Endodermal cell (in vitro differentiated cells): ENCODE results near the gene GADL1. TPM values are rescaled to one million over a fixed set of nuclear protein-coding genes. Genes with fewer than 3 reads are reported as not detected.

ENCODE experiments used
- DNase-seq: peaks from one replicate; pipeline ENCODE4 v3.0.0-alpha.2; 2017
- H3K27ac ChIP-seq: 2 replicates; pipeline ENCODE4 v1.5.1; 2013; ENCODE audit warnings: mild to moderate bottlenecking, low read depth, low read length, moderate library complexity
- H3K27me3 ChIP-seq: 2 replicates; pipeline ENCODE4 v1.6.1; 2013; ENCODE audit warnings: mild to moderate bottlenecking, low read length, moderate library complexity; ENCODE audit not compliant: insufficient read depth, control insufficient read depth, poor library complexity, severe bottlenecking
- H3K36me3 ChIP-seq: 2 replicates; pipeline ENCODE4 v1.7.0; 2013; ENCODE audit warnings: mild to moderate bottlenecking, low read length, moderate library complexity; ENCODE audit not compliant: control insufficient read depth, insufficient read depth
- H3K4me1 ChIP-seq: one replicate; pipeline ENCODE4 v1.7.0; 2013; ENCODE audit warnings: low read length; ENCODE audit not compliant: control insufficient read depth, insufficient read depth
- H3K4me3 ChIP-seq: 2 replicates; pipeline ENCODE4 v1.5.1; 2013; ENCODE audit warnings: mild to moderate bottlenecking, low read length, moderate library complexity
- H3K9ac ChIP-seq: 2 replicates; pipeline ENCODE4 v1.6.1; 2013; ENCODE audit warnings: mild to moderate bottlenecking, low read length, moderate library complexity; ENCODE audit not compliant: poor library complexity, severe bottlenecking; ENCODE audit errors: extremely low read depth
- H3K9me3 ChIP-seq: 2 replicates; pipeline ENCODE4 v1.6.1; 2013; ENCODE audit warnings: mild to moderate bottlenecking, low read length, moderate library complexity; ENCODE audit not compliant: control insufficient read depth
- H3K27ac Mint-ChIP-seq: 2 replicates; pipeline ENCODE4 v1.8.0; 2020; ENCODE audit warnings: mixed read lengths
- H3K27me3 Mint-ChIP-seq: 2 replicates; pipeline ENCODE4 v1.8.0; 2021; ENCODE audit warnings: mild to moderate bottlenecking, mixed read lengths; ENCODE audit not compliant: insufficient read depth
- H3K36me3 Mint-ChIP-seq: 2 replicates; pipeline ENCODE4 v1.8.0; 2020; ENCODE audit warnings: low read depth, mixed read lengths
- H3K4me1 Mint-ChIP-seq: 2 replicates; pipeline ENCODE4 v1.8.0; 2020; ENCODE audit warnings: mixed read lengths
- H3K4me3 Mint-ChIP-seq: 2 replicates; pipeline ENCODE4 v1.8.0; 2020; ENCODE audit warnings: mild to moderate bottlenecking, moderate library complexity, mixed read lengths
- H3K9me3 Mint-ChIP-seq: 2 replicates; pipeline ENCODE4 v1.8.0; 2020; ENCODE audit warnings: mild to moderate bottlenecking, mixed read lengths
- CTCF ChIP-seq: fragments of 200-600 bp; sonication (generic); conservative IDR thresholded peaks from 2 replicates; pipeline ENCODE4 v1.5.0; 2021; ENCODE audit warnings: antibody characterized with exemption, mild to moderate bottlenecking
- WGBS, 2 experiments: methylation state at CpG; one replicate each; pipeline versions ENCODE4 v1.1.5 to v1.1.7; 2013; ENCODE audit warnings: missing lambda C conversion rate in 2 of 2, mixed read lengths in 1 of 2; ENCODE audit not compliant: insufficient coverage in 1 of 2, insufficient read length in 1 of 2; 5-methylcytosine and 5-hydroxymethylcytosine counted together
- total RNA-seq, 2 donors: library from RNA; stranded (reverse); fragmentation: NEBNext Ultra II Directional in 1 of 2; extraction: Animal tissue kit (Norgen Biotek cat#: 25700) in 1 of 2; gene quantifications; 2 replicates in 1 of 2; 3 replicates in 1 of 2; pipeline ENCODE4 v1.2.1, GENCODE V29; 2021

The GADL1 gene
- total RNA-seq, 2 donors from 2014 or later, result 0.11 TPM; not detected in 1

- H3K9ac ChIP-seq, result no peak overlapping the region
- no peaks in the 10 kb centered on the region for H3K27me3 Mint-ChIP-seq
- no peak overlapping the region for H3K4me3 ChIP-seq
- no peak overlapping the region for H3K27ac Mint-ChIP-seq
- 80 to 90% methylated on average over 2 to 3 of the region's 3 CpGs for WGBS, 2 experiments
- H3K9me3 ChIP-seq, result no peaks in the 10 kb centered on the region
- no peak for DNase-seq
- H3K27ac ChIP-seq, result no peak overlapping the region
- no peaks in the 10 kb centered on the region for H3K36me3 ChIP-seq
- no peaks in the 10 kb centered on the region for H3K27me3 ChIP-seq
- H3K4me1 Mint-ChIP-seq, result peaks cover 5% of the 10 kb centered on the region
- H3K4me3 Mint-ChIP-seq, result no peak overlapping the region
- no peaks in the 10 kb centered on the region for H3K4me1 ChIP-seq
- no peaks in the 10 kb centered on the region for H3K9me3 Mint-ChIP-seq
- TF ChIP-seq CTCF, result no peak
- no peaks in the 10 kb centered on the region for H3K36me3 Mint-ChIP-seq
Observed at GRCh38 chr3:30770387-30770786, 124.1 kb downstream of the GADL1 start.

- H3K36me3 Mint-ChIP-seq, result no peaks in the 10 kb centered on the region
- no peaks in the 10 kb centered on the region for H3K27me3 Mint-ChIP-seq
- peaks cover 5% of the 10 kb centered on the region for H3K4me1 Mint-ChIP-seq
- Histone ChIP-seq H3K27me3 (no peaks in the 10 kb centered on the region), H3K4me1 (no peaks in the 10 kb centered on the region), H3K27ac (no peak overlapping the region), H3K9me3 (no peaks in the 10 kb centered on the region), H3K9ac (no peak overlapping the region), H3K4me3 (no peak overlapping the region), H3K36me3 (no peaks in the 10 kb centered on the region)
- no peak overlapping the region for H3K27ac Mint-ChIP-seq
- DNase-seq, result peak; percentile 92
- TF ChIP-seq CTCF, result peak; percentile 91
- H3K9me3 Mint-ChIP-seq, result no peaks in the 10 kb centered on the region
- WGBS, 2 experiments, result 61 to 66% methylated on average over 6 to 9 of the region's 9 CpGs
- no peak overlapping the region for H3K4me3 Mint-ChIP-seq
Observed at GRCh38 chr3:30768703-30769550, 125.5 kb downstream of the GADL1 start.

GRCh38 chr3:30768046-30768445 lies 126.4 kb downstream of the GADL1 start:
- H3K36me3 ChIP-seq, result no peaks in the 10 kb centered on the region
- WGBS, 2 experiments, result 81 to 86% methylated on average over 1 of the region's 1 CpG
- no peak overlapping the region for H3K27ac ChIP-seq
- H3K27me3 Mint-ChIP-seq, result no peaks in the 10 kb centered on the region
- TF ChIP-seq CTCF, result no peak
- peaks cover 5% of the 10 kb centered on the region for H3K4me1 Mint-ChIP-seq
- no peak for DNase-seq
- H3K9me3 ChIP-seq, result no peaks in the 10 kb centered on the region
- no peaks in the 10 kb centered on the region for H3K27me3 ChIP-seq
- H3K4me1 ChIP-seq, result no peaks in the 10 kb centered on the region
- H3K36me3 Mint-ChIP-seq, result no peaks in the 10 kb centered on the region
- H3K9me3 Mint-ChIP-seq, result no peaks in the 10 kb centered on the region
- H3K4me3 Mint-ChIP-seq, result no peak overlapping the region
- no peak overlapping the region for H3K9ac ChIP-seq
- no peak overlapping the region for H3K27ac Mint-ChIP-seq
- no peak overlapping the region for H3K4me3 ChIP-seq
